HEK293 (cell line): ENCODE results near the gene PIM1.

Source experiments
- FEZF1 ChIP-seq: fragments of 450-650 bp; formaldehyde crosslinking; IDR thresholded peaks from 2 replicates; pipeline ENCODE4 v1.5.1; 2016; ENCODE audit warnings: missing biosample characterization, missing genetic modification characterization
- ZNF23 ChIP-seq: fragments of 450-650 bp; formaldehyde crosslinking; IDR thresholded peaks from 2 replicates; pipeline ENCODE4 v1.5.1; 2016; ENCODE audit warnings: missing biosample characterization, missing genetic modification characterization, borderline replicate concordance
- TF ChIP-seq, protein P1 (sequence below): sonication (generic); formaldehyde crosslinking; IDR thresholded peaks from 2 replicates; pipeline ENCODE4 v1.8.1; 2022; ENCODE audit warnings: mild to moderate bottlenecking, moderate library complexity, missing genetic modification reagents
- TF ChIP-seq, protein P2 (sequence below): fragments of 450-650 bp; formaldehyde crosslinking; IDR thresholded peaks from 2 replicates; pipeline ENCODE4 v1.5.1; 2016; ENCODE audit warnings: missing biosample characterization, missing genetic modification characterization

DNA sequence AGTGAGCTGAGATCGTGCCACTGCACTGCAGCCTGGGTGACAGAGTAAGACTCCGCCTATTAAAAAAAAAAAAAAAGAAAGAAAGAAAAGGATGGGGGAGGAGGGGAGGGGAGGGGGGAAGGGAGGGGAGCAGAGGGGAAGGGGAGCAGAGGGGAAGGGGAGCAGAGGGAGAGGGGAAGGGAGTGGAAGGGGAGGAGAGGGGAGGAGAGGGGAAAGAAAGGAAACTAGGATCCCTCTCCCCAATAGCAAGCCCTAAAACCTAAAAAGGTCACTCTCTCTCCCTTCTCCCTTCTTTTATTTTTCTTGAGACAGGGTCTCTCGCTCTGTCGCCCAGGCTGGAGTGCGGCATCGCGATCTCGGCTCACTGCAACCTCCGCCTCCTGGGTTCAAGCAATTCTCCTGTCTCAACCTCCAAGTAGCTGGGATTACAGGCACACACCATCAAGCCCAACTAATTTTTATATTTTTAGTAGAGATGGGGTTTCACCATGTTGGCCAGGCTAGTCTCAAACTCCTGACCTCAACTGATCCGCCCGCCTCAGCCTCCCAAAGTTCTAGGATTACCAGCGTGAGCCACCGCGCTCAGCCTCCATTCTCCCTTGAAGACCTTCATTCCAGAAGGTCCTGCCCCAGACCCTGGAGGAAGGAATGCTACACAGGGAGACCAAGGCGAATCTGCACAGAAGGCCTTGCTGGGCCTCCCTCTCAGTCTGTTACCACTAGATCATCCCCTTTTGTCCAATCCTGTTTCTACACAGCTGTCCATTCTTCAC, 45.8 kb upstream of the PIM1 start:
- TF ChIP-seq, protein P1, sequence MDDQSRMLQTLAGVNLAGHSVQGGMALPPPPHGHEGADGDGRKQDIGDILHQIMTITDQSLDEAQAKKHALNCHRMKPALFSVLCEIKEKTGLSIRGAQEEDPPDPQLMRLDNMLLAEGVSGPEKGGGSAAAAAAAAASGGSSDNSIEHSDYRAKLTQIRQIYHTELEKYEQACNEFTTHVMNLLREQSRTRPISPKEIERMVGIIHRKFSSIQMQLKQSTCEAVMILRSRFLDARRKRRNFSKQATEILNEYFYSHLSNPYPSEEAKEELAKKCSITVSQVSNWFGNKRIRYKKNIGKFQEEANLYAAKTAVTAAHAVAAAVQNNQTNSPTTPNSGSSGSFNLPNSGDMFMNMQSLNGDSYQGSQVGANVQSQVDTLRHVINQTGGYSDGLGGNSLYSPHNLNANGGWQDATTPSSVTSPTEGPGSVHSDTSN (CRISPR knock-in tag): no peak
- TF ChIP-seq ZNF23: no peak
- no peak for TF ChIP-seq FEZF1 (tag by site-specific recombination)
- TF ChIP-seq, protein P2, sequence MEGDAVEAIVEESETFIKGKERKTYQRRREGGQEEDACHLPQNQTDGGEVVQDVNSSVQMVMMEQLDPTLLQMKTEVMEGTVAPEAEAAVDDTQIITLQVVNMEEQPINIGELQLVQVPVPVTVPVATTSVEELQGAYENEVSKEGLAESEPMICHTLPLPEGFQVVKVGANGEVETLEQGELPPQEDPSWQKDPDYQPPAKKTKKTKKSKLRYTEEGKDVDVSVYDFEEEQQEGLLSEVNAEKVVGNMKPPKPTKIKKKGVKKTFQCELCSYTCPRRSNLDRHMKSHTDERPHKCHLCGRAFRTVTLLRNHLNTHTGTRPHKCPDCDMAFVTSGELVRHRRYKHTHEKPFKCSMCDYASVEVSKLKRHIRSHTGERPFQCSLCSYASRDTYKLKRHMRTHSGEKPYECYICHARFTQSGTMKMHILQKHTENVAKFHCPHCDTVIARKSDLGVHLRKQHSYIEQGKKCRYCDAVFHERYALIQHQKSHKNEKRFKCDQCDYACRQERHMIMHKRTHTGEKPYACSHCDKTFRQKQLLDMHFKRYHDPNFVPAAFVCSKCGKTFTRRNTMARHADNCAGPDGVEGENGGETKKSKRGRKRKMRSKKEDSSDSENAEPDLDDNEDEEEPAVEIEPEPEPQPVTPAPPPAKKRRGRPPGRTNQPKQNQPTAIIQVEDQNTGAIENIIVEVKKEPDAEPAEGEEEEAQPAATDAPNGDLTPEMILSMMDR (tag by site-specific recombination): no peak
